ENCODE measurements around the gene CADM2.
"Not testable (repeated sequence)": the region's sequence is repeated elsewhere in the genome, so short reads cannot be mapped to it uniquely, and the experiment has no call there.

The CADM2 gene

GRCh38 chr3:85851071-85851470 is 892.3 kb downstream of the CADM2 start:
- DNase-seq: no peak

GRCh38 chr3:85853805-85854204 is 895.0 kb downstream of the CADM2 start:
- no peak for DNase-seq

DNA sequence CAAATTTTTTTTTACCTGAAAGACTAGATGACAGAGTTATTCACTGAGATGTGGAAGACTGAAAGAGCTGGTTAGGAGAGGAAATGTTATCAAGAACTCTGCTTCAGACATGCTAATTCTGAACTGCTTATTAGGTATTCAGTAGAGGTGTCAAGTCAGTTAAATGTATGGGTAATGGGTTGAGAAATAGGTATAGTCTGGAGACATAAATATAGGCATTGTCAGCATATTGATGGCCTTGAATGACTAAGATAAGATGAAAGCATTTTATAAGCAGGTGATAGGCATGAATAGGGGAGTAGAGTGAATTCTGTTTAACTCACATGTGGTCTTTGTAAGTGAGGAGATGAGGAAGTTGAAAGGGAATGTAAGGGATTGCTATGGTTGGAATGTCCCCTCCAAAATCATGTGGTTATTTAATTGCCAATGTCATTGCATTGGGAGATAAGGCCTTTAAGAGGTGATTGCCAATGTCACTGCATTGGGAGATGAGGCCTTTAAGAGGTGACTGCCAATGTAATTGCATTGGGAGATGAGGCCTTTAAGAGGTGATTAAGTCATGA is 904.2 kb downstream of the CADM2 start:
- no peak for DNase-seq

- DNase-seq: no peak
Measured at GRCh38 chr3:85864896-85865295, 906.1 kb downstream of the CADM2 start.

DNA sequence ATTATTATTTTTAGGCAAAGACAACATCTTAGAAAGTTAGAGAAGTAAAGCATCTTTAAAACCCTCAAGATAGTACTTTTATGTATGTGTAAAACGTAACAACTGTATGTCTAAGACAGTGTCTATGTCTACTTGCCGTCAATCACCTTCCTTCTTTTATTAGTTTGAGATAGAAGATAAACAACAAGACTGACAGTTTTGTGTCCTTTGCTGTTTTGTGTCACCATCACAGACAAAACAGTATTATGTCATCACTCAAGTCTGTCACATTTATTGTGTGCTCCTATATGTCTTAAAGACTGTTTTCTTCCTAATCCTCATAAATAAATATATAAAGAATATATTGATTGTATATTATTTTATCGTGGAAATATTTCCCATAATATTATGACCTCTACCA is 908.3 kb downstream of the CADM2 start:
- DNase-seq: no peak

DNA sequence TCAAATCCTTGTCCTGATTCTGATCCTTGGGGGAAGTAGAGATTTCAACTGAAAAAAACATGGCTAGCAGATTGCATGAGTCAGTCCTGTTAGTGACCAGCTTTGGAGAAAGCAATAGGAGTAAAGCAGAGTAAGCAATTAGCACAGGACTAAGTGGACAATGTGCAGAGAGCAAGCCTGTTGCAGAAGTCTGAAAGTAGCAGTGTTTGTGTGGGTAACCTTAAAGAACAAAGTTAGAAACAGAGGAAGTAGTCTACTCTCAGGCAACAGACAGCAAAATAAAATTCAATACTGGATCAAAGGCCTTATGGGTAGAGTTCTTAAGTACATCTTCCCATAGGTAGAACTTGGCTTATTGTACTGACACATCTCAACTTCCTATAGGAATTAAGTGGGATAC is 916.8 kb downstream of the CADM2 start:
- no peak for DNase-seq

DNA sequence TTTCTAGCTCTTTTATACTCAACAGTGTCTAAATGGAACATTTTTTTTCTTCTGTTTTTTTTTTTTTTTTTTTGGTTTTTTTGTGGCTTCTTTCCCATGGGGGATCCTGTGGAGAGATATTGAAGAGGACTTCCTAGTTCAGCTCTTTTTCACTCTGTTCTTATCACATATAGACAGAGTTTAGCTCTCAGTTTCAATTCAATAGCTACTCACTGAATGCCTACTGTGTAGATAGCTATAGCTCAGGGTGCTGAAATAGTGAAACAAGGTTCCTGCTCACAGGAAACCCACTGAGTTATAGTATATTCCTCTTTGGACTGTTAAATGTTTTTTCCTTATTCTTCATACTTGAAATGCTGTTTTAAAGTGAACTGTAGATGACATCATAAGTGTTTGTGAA is 918.8 kb downstream of the CADM2 start:
- no peak for DNase-seq

- DNase-seq: no peak
Measured at GRCh38 chr3:85881833-85882393, 923.1 kb downstream of the CADM2 start.

- no peak for DNase-seq
Measured at GRCh38 chr3:85890043-85890555, 931.3 kb downstream of the CADM2 start.

GRCh38 chr3:85903434-85903833 is 944.6 kb downstream of the CADM2 start:
- no peak for DNase-seq

GRCh38 chr3:85912980-85913379 is 954.2 kb downstream of the CADM2 start:
- no peak for DNase-seq

GRCh38 chr3:85922374-85922773 is 963.6 kb downstream of the CADM2 start:
- DNase-seq: no peak

DNA sequence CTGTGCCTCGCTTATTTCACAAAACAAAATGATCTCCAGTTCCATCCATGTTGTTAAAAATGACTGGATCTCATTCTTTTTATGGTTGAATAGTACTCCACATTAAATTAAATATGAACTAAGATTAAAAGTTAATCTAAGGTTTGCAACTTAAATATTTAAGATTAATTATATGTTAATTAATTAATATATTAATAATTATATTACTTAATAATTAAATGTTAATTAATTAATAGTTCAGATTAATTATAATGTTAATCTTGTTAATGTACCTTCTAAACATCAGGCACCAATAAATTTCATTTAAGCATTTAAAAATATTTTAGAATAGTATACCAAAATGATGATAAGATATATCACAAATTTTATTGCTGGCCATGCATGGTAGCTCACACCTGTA is 971.9 kb downstream of the CADM2 start:
- DNase-seq: no peak

DNA sequence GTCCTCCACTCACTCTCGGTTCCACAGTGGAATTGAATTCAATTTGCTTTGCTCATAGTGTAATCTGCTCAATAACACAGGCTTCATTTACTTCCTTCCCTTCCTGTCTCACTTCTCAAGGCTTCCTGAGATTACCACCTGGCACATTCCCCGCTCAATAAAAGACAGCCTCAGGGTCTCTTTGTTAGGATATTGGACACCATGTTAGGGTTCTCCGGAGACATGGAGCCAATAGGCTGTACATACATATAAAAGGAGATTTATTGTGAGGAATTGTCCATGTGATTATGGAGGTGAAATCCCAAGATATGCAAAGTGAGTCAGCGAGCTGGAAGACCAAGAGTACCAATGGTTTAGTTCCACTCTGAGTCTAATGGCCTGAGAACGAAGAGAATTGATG is 974.5 kb downstream of the CADM2 start:
- DNase-seq: no peak

DNA sequence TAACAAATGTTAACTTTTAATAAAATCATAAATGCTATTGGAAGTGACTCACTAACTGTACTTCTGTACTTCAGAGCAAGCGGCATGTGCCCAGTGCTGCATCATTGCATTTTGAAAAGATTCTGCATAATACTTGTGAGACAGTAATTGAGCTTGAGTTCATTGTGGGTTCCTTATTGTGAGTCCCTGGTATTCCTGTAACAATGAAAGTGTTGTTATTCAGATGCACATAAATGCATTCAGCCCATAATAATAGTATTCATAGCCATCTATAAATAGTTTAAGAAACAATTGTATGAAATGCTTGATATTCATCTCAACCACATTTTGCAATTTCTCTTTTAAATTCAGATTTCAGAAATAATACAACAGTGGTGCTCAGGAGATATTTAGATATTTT is 976.4 kb downstream of the CADM2 start:
- DNase-seq: no peak

- no peak for DNase-seq
Measured at GRCh38 chr3:85939074-85939482, 980.3 kb downstream of the CADM2 start.

DNA sequence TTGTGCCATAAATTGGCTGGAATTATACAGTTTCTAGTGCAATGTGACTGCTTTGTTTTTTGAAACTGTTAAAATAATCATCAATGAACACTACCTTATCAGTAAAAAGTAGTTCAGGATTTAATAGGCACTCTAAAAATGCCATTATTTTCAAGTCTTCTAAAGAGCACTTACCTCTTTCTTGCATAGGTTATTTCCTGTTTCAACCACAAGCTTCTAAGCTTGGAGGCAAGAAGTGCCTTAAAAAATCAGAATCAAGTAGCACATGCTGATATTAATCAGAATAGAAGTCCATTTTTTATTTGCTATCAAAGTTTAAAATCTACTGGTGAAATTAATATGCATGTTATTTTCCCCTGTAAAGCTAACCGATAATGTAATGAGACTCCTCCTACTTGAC is 991.6 kb downstream of the CADM2 start:
- no peak for DNase-seq

DNA sequence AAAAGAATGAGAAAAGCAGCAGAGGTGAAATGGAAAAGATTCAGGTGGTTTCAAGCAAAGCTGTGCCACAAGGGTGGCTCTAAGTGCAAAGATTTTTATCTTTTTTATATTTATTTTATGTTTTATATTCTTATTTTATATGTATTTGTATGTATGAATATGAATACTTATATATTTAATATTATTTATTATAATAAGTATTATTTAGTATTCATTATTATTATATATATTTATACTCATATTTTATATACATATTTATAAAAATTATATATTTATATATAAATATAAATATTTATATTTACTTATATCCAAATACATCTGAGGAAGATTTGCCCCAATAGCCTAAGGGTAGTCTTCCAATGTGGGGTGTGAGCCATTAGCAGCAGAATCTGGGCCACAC is 1002.0 kb downstream of the CADM2 start:
- no peak for DNase-seq

- DNase-seq: no peak
Measured at GRCh38 chr3:85977615-85978338, 1019.0 kb downstream of the CADM2 start.

DNA sequence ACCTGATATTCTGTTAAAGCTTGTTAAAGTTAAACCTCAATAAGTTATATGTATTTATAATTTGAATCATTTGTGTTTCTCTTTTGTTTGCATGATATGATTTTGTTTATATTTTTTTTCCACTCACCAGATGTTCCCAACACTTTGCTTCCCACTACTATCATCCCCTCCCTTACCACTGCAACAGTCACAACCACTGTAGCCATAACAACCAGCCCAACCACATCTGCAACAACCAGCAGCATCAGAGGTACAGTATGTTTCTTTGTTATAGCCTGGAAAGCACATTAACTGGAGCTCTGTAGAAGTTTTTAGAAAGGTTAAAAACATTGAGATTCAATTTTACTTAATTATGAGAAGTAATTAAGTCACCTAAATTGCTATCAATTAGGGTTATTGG is 1020.2 kb downstream of the CADM2 start:
- no peak for DNase-seq

GRCh38 chr3:85989581-85989980 is 1030.8 kb downstream of the CADM2 start:
- DNase-seq: not testable (repeated sequence)

DNA sequence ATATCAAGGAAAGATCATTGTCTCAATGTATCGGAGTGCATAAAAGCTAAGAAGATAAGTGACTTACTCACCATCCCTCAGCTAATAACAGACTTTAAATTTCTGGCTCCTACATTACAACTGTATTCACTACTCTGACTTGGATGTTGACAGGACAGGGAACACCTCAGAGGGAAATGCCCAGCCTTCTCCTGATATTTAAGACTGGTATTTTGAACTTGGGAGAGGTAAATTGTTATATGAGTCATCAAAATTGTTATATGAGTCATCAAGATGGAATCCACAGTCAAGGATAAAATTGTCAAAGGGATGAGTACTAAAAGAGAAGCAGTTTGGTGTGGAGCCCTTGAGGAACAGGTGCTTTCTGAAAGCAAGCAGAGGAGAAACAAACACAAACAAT is 1070.8 kb downstream of the CADM2 start:
- DNase-seq: no peak

DNA sequence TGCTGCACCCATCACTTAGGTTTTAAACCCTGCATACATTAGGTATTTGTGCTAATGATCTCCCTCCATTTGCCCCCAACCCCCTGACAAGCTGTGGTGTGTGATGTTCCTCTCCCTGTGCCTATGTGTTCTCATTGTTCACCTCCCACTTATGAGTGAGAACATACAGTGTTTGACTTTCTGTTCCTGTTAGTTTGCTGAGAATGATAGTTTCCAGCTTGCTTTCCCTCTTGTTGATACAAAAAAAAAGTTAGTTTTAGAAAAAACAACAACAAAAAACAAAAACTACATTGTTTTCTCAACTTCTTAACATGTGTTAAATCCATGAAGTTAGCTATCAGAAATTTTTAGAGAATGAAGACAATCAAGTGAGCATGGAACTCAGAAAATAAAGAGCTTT is 1079.1 kb downstream of the CADM2 start:
- no peak for DNase-seq

DNA sequence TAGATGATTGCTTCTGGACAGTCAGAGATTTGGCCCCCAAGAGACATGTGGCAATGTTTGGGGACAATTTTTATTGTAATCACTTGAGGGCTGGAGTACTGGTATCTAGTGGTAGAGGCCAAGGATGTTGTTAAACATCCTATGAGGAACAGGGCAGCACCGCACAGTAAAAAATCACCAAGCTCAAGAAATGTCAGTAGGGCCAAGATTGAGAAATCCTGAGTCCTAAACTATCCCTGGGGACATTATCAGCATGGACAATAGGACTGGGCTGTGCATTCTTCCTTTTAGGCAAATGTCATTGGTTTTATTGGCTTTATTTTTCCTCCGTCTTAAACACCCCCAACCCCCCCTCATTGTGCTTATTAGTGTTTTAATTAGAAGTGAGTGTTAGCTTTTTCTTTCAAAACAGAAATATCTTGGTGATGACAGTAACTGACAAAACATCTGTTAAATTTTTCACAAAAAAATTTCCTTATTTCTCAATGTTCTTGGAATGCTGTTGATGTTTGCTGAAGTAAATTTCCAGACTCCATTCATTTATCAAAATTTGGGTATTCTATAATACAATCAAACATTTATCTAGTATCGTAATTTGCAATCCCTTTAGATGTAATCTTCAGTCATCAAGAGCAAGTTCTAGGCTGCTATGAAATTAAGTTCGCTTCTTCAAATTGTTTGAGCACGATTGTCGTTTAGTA is 1087.8 kb downstream of the CADM2 start:
- DNase-seq: no peak
